A549 (cell line): Measurements from ENCODE around the gene TSBP1. TPM values are rescaled to one million over a fixed set of nuclear protein-coding genes. Genes with fewer than 3 reads are reported as not detected.
A peak's percentile ranks its signal among the peaks of the same experiment; 100 is the strongest.

Source experiments
- ATAC-seq, 2 experiments: fragments of 200-7000 bp in 1 of 2; fragments of >200 bp in 1 of 2; cut with Nextera tagmentation in 1 of 2; cut with Tn5 transposase in 1 of 2; 3 replicates each; pipeline versions ENCODE4 v1.8.0 to v1.9.1; 2018 to 2020; ENCODE audit warnings: mild to moderate bottlenecking in 1 of 2, moderate library complexity in 1 of 2
- CTCF ChIA-PET: fragments of 300-600 bp; sonication (Branson Sonifier 250); formaldehyde crosslinking; extraction: SDS; loops from one replicate; lab custom pipeline; 2021; ENCODE audit warnings: antibody characterized with exemption, inconsistent platforms; lab: Yijun Ruan, JAX
- POLR2A ChIA-PET: fragments of 350-600 bp; formaldehyde crosslinking; extraction: SDS; loops from one replicate; lab custom pipeline; 2021; ENCODE audit warnings: antibody characterized with exemption, inconsistent platforms; lab: Yijun Ruan, JAX
- DNase-seq, 2 experiments: peaks; one replicate each; pipeline versions ENCODE4 v3.0.0 to v3.0.0-alpha.2; 2011 to 2016; ENCODE audit warnings: low read depth in 1 of 2, low spot score in 1 of 2
- FAIRE-seq: peaks from 2 replicates; lab custom pipeline; 2011; peaks lifted over from hg19 to GRCh38; lab: Jason Lieb, UNC
- H3K27ac ChIP-seq, 2 experiments: fragments of >200 bp; sonication (Bioruptor Twin); formaldehyde crosslinking; 3 replicates each; pipeline ENCODE4 v1.5.1; 2016 to 2017
- H3K4me1 ChIP-seq: fragments of >200 bp; sonication (Bioruptor Twin); formaldehyde crosslinking; 3 replicates; pipeline ENCODE4 v1.6.1; 2016
- H3K4me2 ChIP-seq: fragments of >200 bp; sonication (Bioruptor Twin); formaldehyde crosslinking; 3 replicates; pipeline ENCODE4 v1.6.1; 2016
- H3K4me3 ChIP-seq: fragments of >200 bp; sonication (Bioruptor Twin); formaldehyde crosslinking; 3 replicates; pipeline ENCODE4 v1.5.1; 2016
- H3K9me3 ChIP-seq: fragments of >200 bp; sonication (Bioruptor Twin); formaldehyde crosslinking; 3 replicates; pipeline ENCODE4 v1.6.1; 2016
- ESRRA ChIP-seq: fragments of 150-350 bp; IDR thresholded peaks from 2 replicates; pipeline ENCODE4 v1.6.1; 2014; ENCODE audit warnings: mild to moderate bottlenecking, low read length, borderline replicate concordance
- MAZ ChIP-seq: fragments of 150-350 bp; IDR thresholded peaks from 2 replicates; pipeline ENCODE4 v1.6.1; 2014; ENCODE audit warnings: antibody characterized with exemption, low read depth, low read length, borderline replicate concordance
- RCOR1 ChIP-seq: fragments of 150-350 bp; IDR thresholded peaks from 2 replicates; pipeline ENCODE4 v1.6.1; 2014; ENCODE audit warnings: antibody characterized with exemption, low read length, low read depth
- WGBS: methylation state at CpG from one replicate; pipeline ENCODE4 v1.1.6; 2017; ENCODE audit errors: missing lambda C conversion rate; 5-methylcytosine and 5-hydroxymethylcytosine counted together
- polyA plus RNA-seq, 4 experiments: library from polyadenylated mRNA; depleted of rRNA in 3 of 4; stranded (reverse); fragments of >200 nt; fragmentation: RNase III in 1 of 4; extraction: RNeasy Plus Mini Kit Qiagen cat#74134 plus additional on column Dnase treatment in 1 of 4; gene quantifications; 2 replicates in 3 of 4; 3 replicates in 1 of 4; pipeline ENCODE4 v1.2.3, GENCODE V29; 2011 to 2017
- small RNA-seq, 6 experiments: library from RNA; depleted of rRNA; stranded (forward); fragments of <200 nt; gene quantifications; one replicate each; pipeline ENCODE3, GENCODE V24; 2012
- TF ChIP-seq, protein P1 (sequence below): IDR thresholded peaks from 2 replicates; pipeline ENCODE4 v1.6.1; 2012

TSBP1 gene
- polyA plus RNA-seq, 2 of the 4 experiments (the other 2 are of a cell fraction), result not detected

DNA sequence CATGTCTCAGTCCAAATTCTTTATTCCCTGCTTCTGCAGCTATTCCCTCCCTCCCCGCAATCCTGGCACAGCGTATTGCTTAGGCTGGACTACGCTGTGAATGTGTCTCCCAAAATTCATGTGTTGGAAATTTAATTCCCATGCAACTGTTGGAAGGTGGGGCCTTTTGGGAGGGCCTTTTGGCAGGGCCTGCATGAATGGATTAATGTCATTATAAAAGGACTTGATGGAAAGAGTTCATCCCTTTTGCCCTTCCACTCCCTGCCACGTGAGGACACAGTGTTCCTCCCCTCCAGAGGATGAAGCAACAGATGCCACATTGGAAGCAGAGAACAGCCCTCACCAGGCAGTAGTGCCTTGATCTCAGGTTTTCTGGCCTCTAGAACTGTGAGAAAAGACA is 127.4 kb downstream of the TSBP1 start:
- no peak for FAIRE-seq
- Histone ChIP-seq H3K4me2 (peak overlapping the region; percentile 59; the same call in 2 of the 3 replicates), H3K9me3 (no peaks in the 10 kb centered on the region), H3K4me1 (no peaks in the 10 kb centered on the region), H3K27ac (no peak overlapping the region), H3K4me3 (no peak overlapping the region)
- WGBS, result 82% methylated on average over 4 of the region's 4 CpGs
- POLR2A ChIA-PET, result no interaction called here
- CTCF ChIA-PET, result interaction anchor here (1.4 to 3.4 kb wide), 4 partner anchors 11 to 175 kb away, joined by 3 to 46 read pairs (median 6); no protein-coding TSS in a partner anchor
- TF ChIP-seq MAZ (no peak), RCOR1 (no peak), ESRRA (no peak)
- TF ChIP-seq, protein P1, sequence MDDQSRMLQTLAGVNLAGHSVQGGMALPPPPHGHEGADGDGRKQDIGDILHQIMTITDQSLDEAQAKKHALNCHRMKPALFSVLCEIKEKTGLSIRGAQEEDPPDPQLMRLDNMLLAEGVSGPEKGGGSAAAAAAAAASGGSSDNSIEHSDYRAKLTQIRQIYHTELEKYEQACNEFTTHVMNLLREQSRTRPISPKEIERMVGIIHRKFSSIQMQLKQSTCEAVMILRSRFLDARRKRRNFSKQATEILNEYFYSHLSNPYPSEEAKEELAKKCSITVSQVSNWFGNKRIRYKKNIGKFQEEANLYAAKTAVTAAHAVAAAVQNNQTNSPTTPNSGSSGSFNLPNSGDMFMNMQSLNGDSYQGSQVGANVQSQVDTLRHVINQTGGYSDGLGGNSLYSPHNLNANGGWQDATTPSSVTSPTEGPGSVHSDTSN, result no peak
- ATAC-seq, result no peak
- no peak for DNase-seq

Small RNA genes lying within 50 kb of the gene (small RNA-seq; reads per million reads assigned to genes)
- gene RNU6-603P, result 0 to 0.35 (median 0) reads per million in 6 experiments

Other genes starting within 250 kb of the TSBP1 start
- gene ATF6B, start 243.7 kb downstream of the TSBP1 start, polyA plus RNA-seq (2011; rRNA removed), result 19.3 and 41.2 TPM in 2 replicates
- gene ATF6B, start 243.7 kb downstream of the TSBP1 start, polyA plus RNA-seq (2017; fragmentation: RNase III; extraction: RNeasy Plus Mini Kit Qiagen cat#74134 plus additional on column Dnase treatment), result 23.1 to 33.8 TPM (median 29.0 TPM) in 3 replicates
- 3.5 and 3.8 TPM in 2 replicates for gene FKBPL, start 241.6 kb downstream of the TSBP1 start, polyA plus RNA-seq (2011; rRNA removed)
- gene FKBPL, start 241.6 kb downstream of the TSBP1 start, polyA plus RNA-seq (2017; fragmentation: RNase III; extraction: RNeasy Plus Mini Kit Qiagen cat#74134 plus additional on column Dnase treatment), result 7.0 to 7.5 TPM (median 7.2 TPM) in 3 replicates
- gene PRRT1, start 220.0 kb downstream of the TSBP1 start, polyA plus RNA-seq (2011; rRNA removed), result 0.19 and 0.40 TPM in 2 replicates
- gene PRRT1, start 220.0 kb downstream of the TSBP1 start, polyA plus RNA-seq (2017; fragmentation: RNase III; extraction: RNeasy Plus Mini Kit Qiagen cat#74134 plus additional on column Dnase treatment), result 0.52 to 1.0 TPM (median 0.63 TPM) in 3 replicates
- gene PPT2, start 217.8 kb downstream of the TSBP1 start, polyA plus RNA-seq (2011; rRNA removed), result 11.7 and 18.2 TPM in 2 replicates
- gene PPT2, start 217.8 kb downstream of the TSBP1 start, polyA plus RNA-seq (2017; fragmentation: RNase III; extraction: RNeasy Plus Mini Kit Qiagen cat#74134 plus additional on column Dnase treatment), result 7.7 to 9.3 TPM (median 9.2 TPM) in 3 replicates
- 1.6 and 2.0 TPM in 2 replicates for gene EGFL8, start 207.3 kb downstream of the TSBP1 start, polyA plus RNA-seq (2011; rRNA removed)
- 2.8 to 3.1 TPM (median 2.9 TPM) in 3 replicates for gene EGFL8, start 207.3 kb downstream of the TSBP1 start, polyA plus RNA-seq (2017; fragmentation: RNase III; extraction: RNeasy Plus Mini Kit Qiagen cat#74134 plus additional on column Dnase treatment)
- 40.6 and 50.0 TPM in 2 replicates for gene AGPAT1, start 195.8 kb downstream of the TSBP1 start, polyA plus RNA-seq (2011; rRNA removed)
- 28.7 to 30.0 TPM (median 29.4 TPM) in 3 replicates for gene AGPAT1, start 195.8 kb downstream of the TSBP1 start, polyA plus RNA-seq (2017; fragmentation: RNase III; extraction: RNeasy Plus Mini Kit Qiagen cat#74134 plus additional on column Dnase treatment)
- gene RNF5, start 193.5 kb downstream of the TSBP1 start, polyA plus RNA-seq (2011; rRNA removed), result 49.1 and 54.1 TPM in 2 replicates
- gene RNF5, start 193.5 kb downstream of the TSBP1 start, polyA plus RNA-seq (2017; fragmentation: RNase III; extraction: RNeasy Plus Mini Kit Qiagen cat#74134 plus additional on column Dnase treatment), result 46.2 to 64.1 TPM (median 62.7 TPM) in 3 replicates
- gene AGER, start 187.7 kb downstream of the TSBP1 start, polyA plus RNA-seq (2011; rRNA removed), result 1.4 and 1.6 TPM in 2 replicates
- gene AGER, start 187.7 kb downstream of the TSBP1 start, polyA plus RNA-seq (2017; fragmentation: RNase III; extraction: RNeasy Plus Mini Kit Qiagen cat#74134 plus additional on column Dnase treatment), result 1.4 to 2.4 TPM (median 2.1 TPM) in 3 replicates
- gene PBX2, start 181.7 kb downstream of the TSBP1 start, polyA plus RNA-seq (2011; rRNA removed), result 27.0 and 27.4 TPM in 2 replicates
- 24.8 to 32.5 TPM (median 30.8 TPM) in 3 replicates for gene PBX2, start 181.7 kb downstream of the TSBP1 start, polyA plus RNA-seq (2017; fragmentation: RNase III; extraction: RNeasy Plus Mini Kit Qiagen cat#74134 plus additional on column Dnase treatment)
- 0.15 and 0.36 TPM in 2 replicates for gene GPSM3, start 179.3 kb downstream of the TSBP1 start, polyA plus RNA-seq (2011; rRNA removed)
- 0.19 to 0.30 TPM (median 0.22 TPM) in 3 replicates for gene GPSM3, start 179.3 kb downstream of the TSBP1 start, polyA plus RNA-seq (2017; fragmentation: RNase III; extraction: RNeasy Plus Mini Kit Qiagen cat#74134 plus additional on column Dnase treatment)
- 0.66 and 0.70 TPM in 2 replicates for gene NOTCH4, start 147.8 kb downstream of the TSBP1 start, polyA plus RNA-seq (2011; rRNA removed)
- 0.22 to 0.44 TPM (median 0.32 TPM) in 3 replicates for gene NOTCH4, start 147.8 kb downstream of the TSBP1 start, polyA plus RNA-seq (2017; fragmentation: RNase III; extraction: RNeasy Plus Mini Kit Qiagen cat#74134 plus additional on column Dnase treatment)
- not detected in 2 replicates for gene BTNL2, start 35.3 kb upstream of the TSBP1 start, polyA plus RNA-seq (2011; rRNA removed)
- gene BTNL2, start 35.3 kb upstream of the TSBP1 start, polyA plus RNA-seq (2017; fragmentation: RNase III; extraction: RNeasy Plus Mini Kit Qiagen cat#74134 plus additional on column Dnase treatment), result not detected in 3 replicates
- not detected in 2 replicates for gene HLA-DRA, start 68.0 kb upstream of the TSBP1 start, polyA plus RNA-seq (2011; rRNA removed)
- gene HLA-DRA, start 68.0 kb upstream of the TSBP1 start, polyA plus RNA-seq (2017; fragmentation: RNase III; extraction: RNeasy Plus Mini Kit Qiagen cat#74134 plus additional on column Dnase treatment), result not detected in 3 replicates
- gene HLA-DRB5, start 158.4 kb upstream of the TSBP1 start, polyA plus RNA-seq (2011; rRNA removed), result not detected in 2 replicates
- gene HLA-DRB5, start 158.4 kb upstream of the TSBP1 start, polyA plus RNA-seq (2017; fragmentation: RNase III; extraction: RNeasy Plus Mini Kit Qiagen cat#74134 plus additional on column Dnase treatment), result not detected in 3 replicates
- gene HLA-DRB1, start 217.9 kb upstream of the TSBP1 start, polyA plus RNA-seq (2011; rRNA removed), result not detected in 2 replicates
- gene HLA-DRB1, start 217.9 kb upstream of the TSBP1 start, polyA plus RNA-seq (2017; fragmentation: RNase III; extraction: RNeasy Plus Mini Kit Qiagen cat#74134 plus additional on column Dnase treatment), result not detected in 3 replicates